A549 (cell line): ENCODE results near the gene ECI1. TPM values are rescaled to one million over a fixed set of nuclear protein-coding genes. Genes with fewer than 3 reads are reported as not detected.

Experiments
- ATAC-seq, 2 experiments: fragments of 200-7000 bp in 1 of 2; fragments of >200 bp in 1 of 2; cut with Nextera tagmentation in 1 of 2; cut with Tn5 transposase in 1 of 2; 3 replicates each; pipeline versions ENCODE4 v1.8.0 to v1.9.1; 2018 to 2020; ENCODE audit warnings: mild to moderate bottlenecking in 1 of 2, moderate library complexity in 1 of 2
- CTCF ChIA-PET: fragments of 300-600 bp; sonication (Branson Sonifier 250); formaldehyde crosslinking; extraction: SDS; loops from one replicate; lab custom pipeline; 2021; ENCODE audit warnings: antibody characterized with exemption, inconsistent platforms; lab: Yijun Ruan, JAX
- POLR2A ChIA-PET: fragments of 350-600 bp; formaldehyde crosslinking; extraction: SDS; loops from one replicate; lab custom pipeline; 2021; ENCODE audit warnings: antibody characterized with exemption, inconsistent platforms; lab: Yijun Ruan, JAX
- DNase-seq, 2 experiments: peaks; one replicate each; pipeline versions ENCODE4 v3.0.0 to v3.0.0-alpha.2; 2011 to 2016; ENCODE audit warnings: low read depth in 1 of 2, low spot score in 1 of 2
- FAIRE-seq: peaks from 2 replicates; lab custom pipeline; 2011; peaks lifted over from hg19 to GRCh38; lab: Jason Lieb, UNC
- H3K27ac ChIP-seq, 2 experiments: fragments of >200 bp; sonication (Bioruptor Twin); formaldehyde crosslinking; 3 replicates each; pipeline ENCODE4 v1.5.1; 2016 to 2017
- H3K4me1 ChIP-seq: fragments of >200 bp; sonication (Bioruptor Twin); formaldehyde crosslinking; 3 replicates; pipeline ENCODE4 v1.6.1; 2016
- H3K4me2 ChIP-seq: fragments of >200 bp; sonication (Bioruptor Twin); formaldehyde crosslinking; 3 replicates; pipeline ENCODE4 v1.6.1; 2016
- H3K4me3 ChIP-seq: fragments of >200 bp; sonication (Bioruptor Twin); formaldehyde crosslinking; 3 replicates; pipeline ENCODE4 v1.5.1; 2016
- H3K9me3 ChIP-seq: fragments of >200 bp; sonication (Bioruptor Twin); formaldehyde crosslinking; 3 replicates; pipeline ENCODE4 v1.6.1; 2016
- BHLHE40 ChIP-seq: IDR thresholded peaks from 2 replicates; pipeline ENCODE4 v1.6.1; 2012; ENCODE audit warnings: low read depth, low read length, inconsistent platforms
- CBX8 ChIP-seq: fragments of 200-600 bp; sonication (generic); IDR thresholded peaks from 2 replicates; pipeline ENCODE4 v1.6.1; 2016
- ELK1 ChIP-seq: fragments of 150-350 bp; IDR thresholded peaks from 2 replicates; pipeline ENCODE4 v1.6.1; 2014; ENCODE audit warnings: low read depth, mild to moderate bottlenecking, low read length
- ESRRA ChIP-seq: fragments of 150-350 bp; IDR thresholded peaks from 2 replicates; pipeline ENCODE4 v1.6.1; 2014; ENCODE audit warnings: mild to moderate bottlenecking, low read length, borderline replicate concordance
- GATA3 ChIP-seq: IDR thresholded peaks from 2 replicates; pipeline ENCODE4 v1.6.1; 2012; ENCODE audit warnings: borderline replicate concordance
- HOXA7 ChIP-seq: fragments of 250-450 bp; sonication (Bioruptor Pico); IDR thresholded peaks from 2 replicates; pipeline ENCODE4 v1.5.0; 2020; ENCODE audit warnings: mild to moderate bottlenecking, moderate library complexity
- HOXB13 ChIP-seq: fragments of 250-450 bp; sonication (Bioruptor Pico); IDR thresholded peaks from 2 replicates; pipeline ENCODE4 v1.5.0; 2020; ENCODE audit warnings: low read depth, mild to moderate bottlenecking, moderate library complexity
- HOXB5 ChIP-seq: fragments of 250-450 bp; sonication (Bioruptor Pico); IDR thresholded peaks from 2 replicates; pipeline ENCODE4 v1.5.0; 2020; ENCODE audit warnings: mild to moderate bottlenecking, moderate library complexity
- JUNB ChIP-seq: fragments of >200 bp; sonication (Bioruptor Twin); formaldehyde crosslinking; IDR thresholded peaks from 2 replicates; pipeline ENCODE4 v1.6.1; 2016
- NR3C1 ChIP-seq: fragments of >200 bp; sonication (Bioruptor Twin); formaldehyde crosslinking; IDR thresholded peaks from 3 replicates; pipeline ENCODE4 v1.6.1; 2017
- POLR2A ChIP-seq: IDR thresholded peaks from 2 replicates; pipeline ENCODE4 v1.6.1; 2012; ENCODE audit warnings: mild to moderate bottlenecking, low read length
- POLR2AphosphoS2 ChIP-seq: conservative IDR thresholded peaks from 2 replicates; pipeline ENCODE4 v1.6.1; 2012; ENCODE audit warnings: low read length, improper control_type of control experiment, inconsistent platforms
- RAD21 ChIP-seq, 2 experiments: fragments of >200 bp in 1 of 2; sonication (Bioruptor Twin) in 1 of 2; formaldehyde crosslinking in 1 of 2; IDR thresholded peaks in 1 of 2; conservative IDR thresholded peaks in 1 of 2; 2 replicates in 1 of 2; 3 replicates in 1 of 2; pipeline ENCODE4 v1.6.1; 2012 to 2018; ENCODE audit warnings: inconsistent platforms in 1 of 2
- RCOR1 ChIP-seq: fragments of 150-350 bp; IDR thresholded peaks from 2 replicates; pipeline ENCODE4 v1.6.1; 2014; ENCODE audit warnings: antibody characterized with exemption, low read length, low read depth
- RFX5 ChIP-seq: fragments of 450-650 bp; IDR thresholded peaks from 2 replicates; pipeline ENCODE4 v1.7.1; 2014; ENCODE audit warnings: antibody characterized with exemption, mild to moderate bottlenecking, moderate library complexity
- RNF2 ChIP-seq: fragments of 200-600 bp; sonication (generic); IDR thresholded peaks from 2 replicates; pipeline ENCODE4 v1.6.1; 2016; ENCODE audit warnings: low read depth, mild to moderate bottlenecking, antibody characterized with exemption, moderate library complexity, borderline replicate concordance
- SMC3 ChIP-seq: fragments of >200 bp; sonication (Bioruptor Twin); formaldehyde crosslinking; IDR thresholded peaks from 3 replicates; pipeline ENCODE4 v1.6.1; 2018; ENCODE audit warnings: inconsistent platforms
- SREBF2 ChIP-seq: fragments of 450-650 bp; IDR thresholded peaks from 2 replicates; pipeline ENCODE4 v1.6.1; 2014; ENCODE audit warnings: mild to moderate bottlenecking, moderate library complexity
- ZC3H11A ChIP-seq: fragments of 450-650 bp; IDR thresholded peaks from 2 replicates; pipeline ENCODE4 v1.6.1; 2014; ENCODE audit warnings: antibody characterized with exemption, mild to moderate bottlenecking
- WGBS: methylation state at CpG from one replicate; pipeline ENCODE4 v1.1.6; 2017; ENCODE audit errors: missing lambda C conversion rate; 5-methylcytosine and 5-hydroxymethylcytosine counted together
- polyA plus RNA-seq, 4 experiments: library from polyadenylated mRNA; depleted of rRNA in 3 of 4; stranded (reverse); fragments of >200 nt; fragmentation: RNase III in 1 of 4; extraction: RNeasy Plus Mini Kit Qiagen cat#74134 plus additional on column Dnase treatment in 1 of 4; gene quantifications; 2 replicates in 3 of 4; 3 replicates in 1 of 4; pipeline ENCODE4 v1.2.3, GENCODE V29; 2011 to 2017
- TF ChIP-seq, protein P1 (sequence below): fragments of 450-650 bp; IDR thresholded peaks from 2 replicates; pipeline ENCODE4 v1.6.1; 2014; ENCODE audit warnings: antibody characterized with exemption
- TF ChIP-seq, protein P2 (sequence below): IDR thresholded peaks from 2 replicates; pipeline ENCODE4 v1.6.1; 2012; ENCODE audit warnings: low read depth, borderline replicate concordance
- TF ChIP-seq, protein P3 (sequence below): IDR thresholded peaks from 2 replicates; pipeline ENCODE4 v1.6.1; 2012
- TF ChIP-seq, protein P4 (sequence below): fragments of >200 bp; sonication (Bioruptor Twin); formaldehyde crosslinking; IDR thresholded peaks from 3 replicates; pipeline ENCODE4 v1.6.1; 2016
- TF ChIP-seq, protein P5 (sequence below): fragments of 250-450 bp; sonication (Bioruptor Pico); IDR thresholded peaks from 2 replicates; pipeline ENCODE4 v1.5.0; 2020; ENCODE audit warnings: low read depth, mild to moderate bottlenecking, moderate library complexity

ECI1 gene
- polyA plus RNA-seq, 2 of the 4 experiments (the other 2 are of a cell fraction) = 41.5 to 47.9 TPM

- Histone ChIP-seq H3K9me3 (no peaks in the 10 kb centered on the region), H3K4me3 (no peak overlapping the region), H3K4me1 (peaks cover 31% of the 10 kb centered on the region), H3K4me2 (no peak overlapping the region), H3K27ac (no peak overlapping the region)
- CTCF ChIA-PET = interaction anchor here (1.1 to 4.8 kb wide), 2 partner anchors 15 to 42 kb away, joined by 4 to 28 read pairs; partner anchors contain the start of gene ECI1
- TF ChIP-seq, protein P1, sequence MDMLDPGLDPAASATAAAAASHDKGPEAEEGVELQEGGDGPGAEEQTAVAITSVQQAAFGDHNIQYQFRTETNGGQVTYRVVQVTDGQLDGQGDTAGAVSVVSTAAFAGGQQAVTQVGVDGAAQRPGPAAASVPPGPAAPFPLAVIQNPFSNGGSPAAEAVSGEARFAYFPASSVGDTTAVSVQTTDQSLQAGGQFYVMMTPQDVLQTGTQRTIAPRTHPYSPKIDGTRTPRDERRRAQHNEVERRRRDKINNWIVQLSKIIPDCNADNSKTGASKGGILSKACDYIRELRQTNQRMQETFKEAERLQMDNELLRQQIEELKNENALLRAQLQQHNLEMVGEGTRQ = no peak
- TF ChIP-seq GATA3 = no peak
- TF ChIP-seq HOXA7 (CRISPR knock-in tag) = no peak
- no peak for TF ChIP-seq ELK1
- peak; percentile 20; the same call in 1 of the 2 replicates for TF ChIP-seq POLR2A
- POLR2A ChIA-PET = no interaction called here
- DNase-seq = no peak
- no peak for ATAC-seq
- WGBS = 87% methylated on average over 5 of the region's 17 CpGs
- FAIRE-seq = no peak
Observed at GRCh38 chr16:2210009-2210332, 41.4 kb downstream of the ECI1 start.

GRCh38 chr16:2209258-2210008, 42.0 kb downstream of the ECI1 start:
- no peak for ATAC-seq
- WGBS = 89% methylated on average over 22 of the region's 29 CpGs
- CTCF ChIA-PET = interaction anchor here (1.1 to 4.8 kb wide), 3 partner anchors 15 to 69 kb away, joined by 4 to 28 read pairs (median 4); partner anchors contain the start of gene ECI1

GRCh38 chr16:2208772-2209171, 42.6 kb downstream of the ECI1 start:
- H3K4me2 ChIP-seq = no peak overlapping the region
- ChIA-PET CTCF (interaction anchor here (1.1 to 4.8 kb wide), 2 partner anchors 14 to 68 kb away, joined by 4 to 28 read pairs; no protein-coding TSS in a partner anchor), POLR2A (no interaction called here)
- H3K4me3 ChIP-seq = no peak overlapping the region
- peaks cover 31% of the 10 kb centered on the region for H3K4me1 ChIP-seq
- DNase-seq (no peak), FAIRE-seq (no peak), ATAC-seq (no peak)
- H3K9me3 ChIP-seq = no peaks in the 10 kb centered on the region
- 97% methylated on average over 9 of the region's 9 CpGs for WGBS
- no peak for TF ChIP-seq RNF2
- no peak for TF ChIP-seq BHLHE40
- TF ChIP-seq NR3C1 = no peak
- TF ChIP-seq RCOR1 = no peak
- TF ChIP-seq, protein P2, sequence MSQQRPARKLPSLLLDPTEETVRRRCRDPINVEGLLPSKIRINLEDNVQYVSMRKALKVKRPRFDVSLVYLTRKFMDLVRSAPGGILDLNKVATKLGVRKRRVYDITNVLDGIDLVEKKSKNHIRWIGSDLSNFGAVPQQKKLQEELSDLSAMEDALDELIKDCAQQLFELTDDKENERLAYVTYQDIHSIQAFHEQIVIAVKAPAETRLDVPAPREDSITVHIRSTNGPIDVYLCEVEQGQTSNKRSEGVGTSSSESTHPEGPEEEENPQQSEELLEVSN = no peak
- TF ChIP-seq SMC3 = no peak
- TF ChIP-seq HOXB5 (CRISPR knock-in tag) = no peak
- no peak for TF ChIP-seq RFX5
- TF ChIP-seq RAD21 (conservative IDR thresholded peaks at IDR 0.05 in 1 of 2, IDR thresholded peaks at IDR 0.05 in 1 of 2) = no peak
- no peak for TF ChIP-seq JUNB
- TF ChIP-seq CBX8 = no peak
- TF ChIP-seq ZC3H11A = no peak
- no peak for TF ChIP-seq HOXB13 (CRISPR knock-in tag)
- TF ChIP-seq POLR2AphosphoS2 = no peak
- no peak overlapping the region for H3K27ac ChIP-seq

More at GRCh38 chr16:2209258-2210008, 42.0 kb downstream of the ECI1 start:
- Histone ChIP-seq H3K27ac (no peak overlapping the region), H3K9me3 (no peaks in the 10 kb centered on the region), H3K4me3 (no peak overlapping the region), H3K4me1 (peaks cover 31% of the 10 kb centered on the region), H3K4me2 (no peak overlapping the region)
- no peak for DNase-seq
- FAIRE-seq = no peak
- POLR2A ChIA-PET = no interaction called here
- TF ChIP-seq HOXA7 (CRISPR knock-in tag) = no peak
- TF ChIP-seq, protein P3, sequence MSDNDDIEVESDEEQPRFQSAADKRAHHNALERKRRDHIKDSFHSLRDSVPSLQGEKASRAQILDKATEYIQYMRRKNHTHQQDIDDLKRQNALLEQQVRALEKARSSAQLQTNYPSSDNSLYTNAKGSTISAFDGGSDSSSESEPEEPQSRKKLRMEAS = no peak
- TF ChIP-seq, protein P4, sequence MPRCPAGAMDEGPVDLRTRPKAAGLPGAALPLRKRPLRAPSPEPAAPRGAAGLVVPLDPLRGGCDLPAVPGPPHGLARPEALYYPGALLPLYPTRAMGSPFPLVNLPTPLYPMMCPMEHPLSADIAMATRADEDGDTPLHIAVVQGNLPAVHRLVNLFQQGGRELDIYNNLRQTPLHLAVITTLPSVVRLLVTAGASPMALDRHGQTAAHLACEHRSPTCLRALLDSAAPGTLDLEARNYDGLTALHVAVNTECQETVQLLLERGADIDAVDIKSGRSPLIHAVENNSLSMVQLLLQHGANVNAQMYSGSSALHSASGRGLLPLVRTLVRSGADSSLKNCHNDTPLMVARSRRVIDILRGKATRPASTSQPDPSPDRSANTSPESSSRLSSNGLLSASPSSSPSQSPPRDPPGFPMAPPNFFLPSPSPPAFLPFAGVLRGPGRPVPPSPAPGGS = no peak
- TF ChIP-seq SREBF2 = no peak
- TF ChIP-seq SMC3 = no peak
- TF ChIP-seq HOXB5 (CRISPR knock-in tag) = no peak
- no peak for TF ChIP-seq ESRRA
- TF ChIP-seq, protein P5, sequence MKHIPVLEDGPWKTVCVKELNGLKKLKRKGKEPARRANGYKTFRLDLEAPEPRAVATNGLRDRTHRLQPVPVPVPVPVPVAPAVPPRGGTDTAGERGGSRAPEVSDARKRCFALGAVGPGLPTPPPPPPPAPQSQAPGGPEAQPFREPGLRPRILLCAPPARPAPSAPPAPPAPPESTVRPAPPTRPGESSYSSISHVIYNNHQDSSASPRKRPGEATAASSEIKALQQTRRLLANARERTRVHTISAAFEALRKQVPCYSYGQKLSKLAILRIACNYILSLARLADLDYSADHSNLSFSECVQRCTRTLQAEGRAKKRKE = no peak
- no peak for TF ChIP-seq RCOR1
- TF ChIP-seq NR3C1 = no peak
